ENCODE measurements around the gene SLC6A13.

GRCh38 chr12:174124-174523, 88.5 kb downstream of the SLC6A13 start:
- TF ChIP-seq POLR2A (IDR thresholded peaks at IDR 0.05; ENCODE audit: low read depth, low read length) (no peak), TAF1 (IDR thresholded peaks at IDR 0.05; ENCODE audit: borderline replicate concordance, low read depth, low read length) (no peak)

Measured in GM12892 (cell line).